ENCODE data around the gene STAT3. TPM values are rescaled to one million over a fixed set of nuclear protein-coding genes. Genes with fewer than 3 reads are reported as not detected.
"Not testable (repeated sequence)": the region's sequence is repeated elsewhere in the genome, so short reads cannot be mapped to it uniquely, and the experiment has no call there.

Gene STAT3
- total RNA-seq, 1 donor, result 137 TPM

DNA sequence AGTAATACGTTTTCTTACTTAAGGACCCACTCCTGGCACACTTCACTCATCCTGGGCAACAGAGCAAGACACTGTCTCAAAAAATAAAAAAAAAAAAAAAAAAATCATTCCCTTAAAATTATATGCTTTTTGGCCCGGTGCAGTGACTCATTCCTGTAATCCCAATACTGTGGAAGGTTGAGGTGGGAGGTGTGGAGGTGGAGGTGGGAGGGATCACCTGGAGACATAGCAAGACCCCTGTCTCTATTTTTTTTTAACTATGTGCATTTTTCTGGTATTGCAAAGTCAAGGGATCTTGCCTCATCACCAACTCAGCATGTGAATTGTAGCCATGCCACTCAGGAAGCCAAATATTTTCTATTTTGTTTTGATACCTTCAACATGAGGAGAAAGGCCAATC is 121.8 kb downstream of the STAT3 start:
- DNase-seq (ENCODE audit: low read depth in 2 of 3, low spot score in 2 of 3), result no peak

- not testable (repeated sequence) for DNase-seq (ENCODE audit: low read depth in 2 of 3, low spot score in 2 of 3)
Observed at GRCh38 chr17:42264366-42264765, 123.9 kb downstream of the STAT3 start.

Other genes with a start within 250 kb of the STAT3 start
- gene RAB5C, start 233.5 kb downstream of the STAT3 start, total RNA-seq, result 98.6 TPM
- 0.27 TPM for gene KCNH4, start 207.3 kb downstream of the STAT3 start, total RNA-seq
- not detected for gene HCRT, start 203.0 kb downstream of the STAT3 start, total RNA-seq
- 52.5 TPM for gene GHDC, start 193.9 kb downstream of the STAT3 start, total RNA-seq
- gene STAT5B, start 112.1 kb downstream of the STAT3 start, total RNA-seq, result 135 TPM
- gene STAT5A, start 99.9 kb downstream of the STAT3 start, total RNA-seq, result 603 TPM
- 95.1 TPM for gene CAVIN1, start 34.8 kb upstream of the STAT3 start, total RNA-seq
- 67.6 TPM for gene ATP6V0A1, start 70.4 kb upstream of the STAT3 start, total RNA-seq
- 29.4 TPM for gene NAGLU, start 147.8 kb upstream of the STAT3 start, total RNA-seq
- gene HSD17B1, start 164.5 kb upstream of the STAT3 start, total RNA-seq, result 1.3 TPM
- gene COASY, start 173.7 kb upstream of the STAT3 start, total RNA-seq, result 31.2 TPM
- gene MLX, start 178.7 kb upstream of the STAT3 start, total RNA-seq, result 24.2 TPM
- 1.3 TPM for gene PSMC3IP, start 189.3 kb upstream of the STAT3 start, total RNA-seq
- 72.2 TPM for gene RETREG3, start 220.9 kb upstream of the STAT3 start, total RNA-seq
- gene TUBG1, start 221.2 kb upstream of the STAT3 start, total RNA-seq, result 25.3 TPM

All from hematopoietic multipotent progenitor cell (in vitro differentiated cells).